Measurements from ENCODE around the gene LSAMP. TPM values are rescaled to one million over a fixed set of nuclear protein-coding genes. Genes with fewer than 3 reads are reported as not detected.

Gene LSAMP
- total RNA-seq, 4 donors from 2014 or later: 1.9 to 19.7 (median 2.8) TPM

- no peak for TF ChIP-seq CTCF (IDR thresholded peaks at IDR 0.05)
- ATAC-seq (ENCODE audit: low FRiP score): no peak
- no peak for DNase-seq (ENCODE audit: low spot score)
Measured at GRCh38 chr3:116034794-116035193, 410.5 kb downstream of the LSAMP start.

- ATAC-seq (ENCODE audit: low FRiP score): no peak
- TF ChIP-seq CTCF (IDR thresholded peaks at IDR 0.05): no peak
- DNase-seq (ENCODE audit: low spot score): no peak
Measured at GRCh38 chr3:116034086-116034485, 411.2 kb downstream of the LSAMP start.

- no peak for ATAC-seq (ENCODE audit: low FRiP score)
- no peak for DNase-seq (ENCODE audit: low spot score)
- no peak for TF ChIP-seq CTCF (IDR thresholded peaks at IDR 0.05)
Measured at GRCh38 chr3:116033516-116033915, 411.8 kb downstream of the LSAMP start.

GRCh38 chr3:116032176-116032575 is 413.1 kb downstream of the LSAMP start:
- DNase-seq (ENCODE audit: low spot score) (no peak), ATAC-seq (ENCODE audit: low FRiP score) (no peak)
- TF ChIP-seq CTCF (IDR thresholded peaks at IDR 0.05): no peak

- DNase-seq (ENCODE audit: low spot score): no peak
- no peak for ATAC-seq (ENCODE audit: low FRiP score)
- TF ChIP-seq CTCF (IDR thresholded peaks at IDR 0.05): no peak
Measured at GRCh38 chr3:116030131-116030850, 415.0 kb downstream of the LSAMP start.

- ATAC-seq (ENCODE audit: low FRiP score) (no peak), DNase-seq (ENCODE audit: low spot score) (no peak)
- no peak for TF ChIP-seq CTCF (IDR thresholded peaks at IDR 0.05)
Measured at GRCh38 chr3:116029266-116029665, 416.0 kb downstream of the LSAMP start.

GRCh38 chr3:116028157-116028556 is 417.1 kb downstream of the LSAMP start:
- no peak for ATAC-seq (ENCODE audit: low FRiP score)

More at GRCh38 chr3:116028157-116028556, 417.1 kb downstream of the LSAMP start:
- no peak for TF ChIP-seq CTCF (IDR thresholded peaks at IDR 0.05)
- no peak for DNase-seq (ENCODE audit: low spot score)
